Measurements from ENCODE around the gene FBXO36.

GRCh38 chr2:230043025-230043424, 120.7 kb downstream of the FBXO36 start:
- TF ChIP-seq NFE2L2 (IDR thresholded peaks at IDR 0.05; ENCODE audit: low read depth, low read length) (no peak), RCOR1 (IDR thresholded peaks at IDR 0.05; ENCODE audit: insufficient replicate concordance, low read length) (no peak), POLR2A (IDR thresholded peaks at IDR 0.05; ENCODE audit: low read depth, low read length) (no peak), CHD1 (IDR thresholded peaks at IDR 0.05; ENCODE audit: low read depth, low read length) (no peak)
- TF ChIP-seq, protein P1, sequence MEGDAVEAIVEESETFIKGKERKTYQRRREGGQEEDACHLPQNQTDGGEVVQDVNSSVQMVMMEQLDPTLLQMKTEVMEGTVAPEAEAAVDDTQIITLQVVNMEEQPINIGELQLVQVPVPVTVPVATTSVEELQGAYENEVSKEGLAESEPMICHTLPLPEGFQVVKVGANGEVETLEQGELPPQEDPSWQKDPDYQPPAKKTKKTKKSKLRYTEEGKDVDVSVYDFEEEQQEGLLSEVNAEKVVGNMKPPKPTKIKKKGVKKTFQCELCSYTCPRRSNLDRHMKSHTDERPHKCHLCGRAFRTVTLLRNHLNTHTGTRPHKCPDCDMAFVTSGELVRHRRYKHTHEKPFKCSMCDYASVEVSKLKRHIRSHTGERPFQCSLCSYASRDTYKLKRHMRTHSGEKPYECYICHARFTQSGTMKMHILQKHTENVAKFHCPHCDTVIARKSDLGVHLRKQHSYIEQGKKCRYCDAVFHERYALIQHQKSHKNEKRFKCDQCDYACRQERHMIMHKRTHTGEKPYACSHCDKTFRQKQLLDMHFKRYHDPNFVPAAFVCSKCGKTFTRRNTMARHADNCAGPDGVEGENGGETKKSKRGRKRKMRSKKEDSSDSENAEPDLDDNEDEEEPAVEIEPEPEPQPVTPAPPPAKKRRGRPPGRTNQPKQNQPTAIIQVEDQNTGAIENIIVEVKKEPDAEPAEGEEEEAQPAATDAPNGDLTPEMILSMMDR (conservative IDR thresholded peaks at IDR 0.05; ENCODE audit: low read depth, low read length) = no peak

Measured in IMR-90 (cell line).